Ascending aorta (tissue), 2 donors: ENCODE measurements around the gene ADAMTSL2. TPM values are rescaled to one million over a fixed set of nuclear protein-coding genes. Genes with fewer than 3 reads are reported as not detected.
A peak's percentile ranks its signal among the peaks of the same experiment; 100 is the strongest.

ENCODE experiments used
- DNase-seq, 2 donors: peaks; one replicate each; pipeline ENCODE4 v3.0.0-alpha.2; 2019; ENCODE audit warnings: low spot score in 2 of 2
- H3K27ac ChIP-seq, 2 donors: fragments of 200-600 bp; sonication (generic); one replicate each; pipeline ENCODE4 v1.5.1; 2016 to 2017; ENCODE audit warnings: mild to moderate bottlenecking in 1 of 2
- H3K27me3 ChIP-seq: fragments of 200-600 bp; sonication (generic); one replicate; pipeline ENCODE4 v1.5.1; 2017
- H3K36me3 ChIP-seq, 2 donors: fragments of 200-600 bp; sonication (generic); one replicate each; pipeline ENCODE4 v1.5.1; 2016
- H3K4me1 ChIP-seq, 2 donors: fragments of 200-600 bp; sonication (generic); one replicate each; pipeline ENCODE4 v1.5.1; 2016 to 2017; ENCODE audit warnings: mild to moderate bottlenecking in 1 of 2
- H3K4me3 ChIP-seq, 2 donors: fragments of 200-600 bp; sonication (generic); one replicate each; pipeline ENCODE4 v1.5.1; 2016 to 2017; ENCODE audit warnings: mild to moderate bottlenecking in 1 of 2
- H3K9me3 ChIP-seq, 2 donors: fragments of 200-600 bp; sonication (generic); one replicate each; pipeline ENCODE4 v1.5.1; 2016
- CTCF ChIP-seq, 3 experiments: fragments of 200-600 bp in 2 of 3; fragments of 450-650 bp in 1 of 3; sonication (generic) in 2 of 3; IDR thresholded peaks; one replicate each; pipeline ENCODE4 v1.5.1; 2016 to 2019; ENCODE audit warnings: antibody characterized with exemption in 3 of 3, mild to moderate bottlenecking in 1 of 3, moderate library complexity in 1 of 3
- intact Hi-C: fragments of 100-400 bp; cut with DNase I; formaldehyde crosslinking; loops from one replicate; pipeline ENCODE4 v1.15.1; 2023
- total RNA-seq: library from RNA; depleted of rRNA; stranded (reverse); fragments of >200 nt; gene quantifications from one replicate; pipeline ENCODE4 v1.1.0, GENCODE V29; 2016

The ADAMTSL2 gene
- total RNA-seq, 1 donor from 2014 or later, result 3.4 TPM

- Histone ChIP-seq H3K4me1 (peaks cover 4 to 15% of the 10 kb centered on the region in 2 donors), H3K9me3 (no peaks in the 10 kb centered on the region), H3K27me3 (no peaks in the 10 kb centered on the region), H3K27ac (no peak overlapping the region), H3K4me3 (no peak overlapping the region), H3K36me3 (no peaks in the 10 kb centered on the region)
- no peak for TF ChIP-seq CTCF (IDR thresholded peaks at IDR 0.05)
- DNase-seq, result no peak
- intact Hi-C loops, result no loop called here
Observed at GRCh38 chr9:133528876-133529241, 5.6 kb upstream of the ADAMTSL2 start.

GRCh38 chr9:133529457-133529856 is 5.0 kb upstream of the ADAMTSL2 start:
- intact Hi-C loops, result no loop called here
- H3K4me1 ChIP-seq, result peaks cover 8 to 19% of the 10 kb centered on the region in 2 donors

GRCh38 chr9:133529874-133530273 is 4.6 kb upstream of the ADAMTSL2 start:
- intact Hi-C loops, result loop anchor here (5.0 kb wide), 1 partner anchor 462 kb away; the partner anchor contains the start of gene VAV2
- Histone ChIP-seq H3K9me3 (no peaks in the 10 kb centered on the region), H3K27ac (no peak overlapping the region), H3K27me3 (no peaks in the 10 kb centered on the region), H3K4me3 (no peak overlapping the region), H3K36me3 (no peaks in the 10 kb centered on the region), H3K4me1 (peaks cover 12 to 23% of the 10 kb centered on the region in 2 donors)
- TF ChIP-seq CTCF (IDR thresholded peaks at IDR 0.05), result no peak
- DNase-seq, result no peak

More at GRCh38 chr9:133529457-133529856, 5.0 kb upstream of the ADAMTSL2 start:
- Histone ChIP-seq H3K4me3 (no peak overlapping the region), H3K27me3 (no peaks in the 10 kb centered on the region), H3K36me3 (no peaks in the 10 kb centered on the region), H3K9me3 (no peaks in the 10 kb centered on the region), H3K27ac (no peak overlapping the region)
- DNase-seq, result no peak
- TF ChIP-seq CTCF (IDR thresholded peaks at IDR 0.05), result no peak

GRCh38 chr9:133531293-133531692 is 3.2 kb upstream of the ADAMTSL2 start:
- DNase-seq, result no peak
- Histone ChIP-seq H3K4me3 (no peak overlapping the region), H3K9me3 (no peaks in the 10 kb centered on the region), H3K27ac (no peak overlapping the region), H3K27me3 (no peaks in the 10 kb centered on the region), H3K36me3 (no peaks in the 10 kb centered on the region), H3K4me1 (peaks cover 13 to 26% of the 10 kb centered on the region in 2 donors)
- no peak for TF ChIP-seq CTCF (IDR thresholded peaks at IDR 0.05)
- intact Hi-C loops, result loop anchor here (5.0 kb wide), 1 partner anchor 461 kb away; the partner anchor contains the start of gene VAV2

- H3K27me3 ChIP-seq, result no peaks in the 10 kb centered on the region
- H3K27ac ChIP-seq, result no peak overlapping the region
- TF ChIP-seq CTCF (IDR thresholded peaks at IDR 0.05), result peak; percentile 45 to 64 (median 53)
- H3K36me3 ChIP-seq, result no peaks in the 10 kb centered on the region
- DNase-seq, result peak in 1 of 2 donors; percentile 78
- no peak overlapping the region for H3K4me3 ChIP-seq
- H3K9me3 ChIP-seq, result no peaks in the 10 kb centered on the region
- intact Hi-C loops, result loop anchor here (2.0 to 5.0 kb wide), 2 partner anchors 194 to 459 kb away; partner anchors contain the start of gene VAV2
- peaks cover 9 to 13% of the 10 kb centered on the region in 2 donors for H3K4me1 ChIP-seq
Observed at GRCh38 chr9:133532937-133533668, 1.4 kb upstream of the ADAMTSL2 start.
